Stimulated activated memory B cell treated with anti-CD40 and anti-IgM and Interleukin-4, amounts not matched to agents 10 μg/mL and 1 μg/mL and 100 μg/mL, for 72 hours (primary cell): Measurements from ENCODE around the gene TMEM115.
A peak's percentile ranks its signal among the peaks of the same experiment; 100 is the strongest.
"Not testable (repeated sequence)": the region's sequence is repeated elsewhere in the genome, so short reads cannot be mapped to it uniquely, and the experiment has no call there.

ENCODE experiments used
- ATAC-seq: fragments of 150-1000 bp; cut with Tn5 transposase; 2 replicates; pipeline ENCODE4 v1.10.0; 2021
- H3K27ac Mint-ChIP-seq: one replicate; pipeline ENCODE4 v1.8.0; 2022; ENCODE audit warnings: mild to moderate bottlenecking, mixed read lengths
- H3K27me3 Mint-ChIP-seq: one replicate; pipeline ENCODE4 v1.8.0; 2022; ENCODE audit warnings: mixed read lengths
- H3K36me3 Mint-ChIP-seq: one replicate; pipeline ENCODE4 v1.8.0; 2022; ENCODE audit warnings: mixed read lengths
- H3K4me1 Mint-ChIP-seq: one replicate; pipeline ENCODE4 v1.8.0; 2022; ENCODE audit warnings: mixed read lengths
- H3K4me3 Mint-ChIP-seq: one replicate; pipeline ENCODE4 v1.8.0; 2022; ENCODE audit warnings: mild to moderate bottlenecking, moderate library complexity, mixed read lengths
- H3K9me3 Mint-ChIP-seq: one replicate; pipeline ENCODE4 v1.8.0; 2022; ENCODE audit warnings: mixed read lengths

The TMEM115 gene

GRCh38 chr3:50321336-50322114, 37.8 kb downstream of the TMEM115 start:
- ATAC-seq, result peak; percentile 90
- Mint-ChIP-seq H3K36me3 (peaks cover 17% of the 10 kb centered on the region), H3K27me3 (no peaks in the 10 kb centered on the region), H3K4me1 (peaks cover 78% of the 10 kb centered on the region), H3K4me3 (peak overlapping the region; percentile 82), H3K9me3 (no peaks in the 10 kb centered on the region), H3K27ac (peak overlapping the region; percentile 97)

- Mint-ChIP-seq H3K36me3 (peaks cover 21% of the 10 kb centered on the region), H3K4me1 (peaks cover 78% of the 10 kb centered on the region), H3K27me3 (no peaks in the 10 kb centered on the region), H3K4me3 (peak overlapping the region; percentile 77), H3K9me3 (no peaks in the 10 kb centered on the region), H3K27ac (peak overlapping the region; percentile 97)
- ATAC-seq, result peak; percentile 82
Observed at GRCh38 chr3:50320853-50321335, 38.4 kb downstream of the TMEM115 start.

GRCh38 chr3:50319894-50320625, 39.3 kb downstream of the TMEM115 start:
- Mint-ChIP-seq H3K4me3 (peak overlapping the region; percentile 77), H3K9me3 (no peaks in the 10 kb centered on the region), H3K27ac (peak overlapping the region; percentile 97), H3K27me3 (no peaks in the 10 kb centered on the region), H3K4me1 (peaks cover 77% of the 10 kb centered on the region), H3K36me3 (peaks cover 16% of the 10 kb centered on the region)
- ATAC-seq, result no peak

- ATAC-seq, result no peak
- Mint-ChIP-seq H3K4me3 (peak overlapping the region; percentile 17), H3K4me1 (peaks cover 72% of the 10 kb centered on the region), H3K9me3 (no peaks in the 10 kb centered on the region), H3K27ac (no peak overlapping the region), H3K27me3 (no peaks in the 10 kb centered on the region), H3K36me3 (peaks cover 9% of the 10 kb centered on the region)
Observed at GRCh38 chr3:50319181-50319893, 40.0 kb downstream of the TMEM115 start.

GRCh38 chr3:50318615-50319014, 40.7 kb downstream of the TMEM115 start:
- H3K4me1 Mint-ChIP-seq, result peaks cover 67% of the 10 kb centered on the region
- no peak for ATAC-seq
- no peaks in the 10 kb centered on the region for H3K9me3 Mint-ChIP-seq
- no peaks in the 10 kb centered on the region for H3K27me3 Mint-ChIP-seq
- H3K4me3 Mint-ChIP-seq, result no peak overlapping the region
- peaks cover 8% of the 10 kb centered on the region for H3K36me3 Mint-ChIP-seq
- H3K27ac Mint-ChIP-seq, result no peak overlapping the region

- ATAC-seq, result no peak
- no peak overlapping the region for H3K27ac Mint-ChIP-seq
- H3K36me3 Mint-ChIP-seq, result peaks cover 8% of the 10 kb centered on the region
- H3K27me3 Mint-ChIP-seq, result no peaks in the 10 kb centered on the region
- H3K4me3 Mint-ChIP-seq, result no peak overlapping the region
- H3K4me1 Mint-ChIP-seq, result peaks cover 62% of the 10 kb centered on the region
- H3K9me3 Mint-ChIP-seq, result no peaks in the 10 kb centered on the region
Observed at GRCh38 chr3:50318163-50318562, 41.2 kb downstream of the TMEM115 start.

GRCh38 chr3:50317300-50317699, 42.0 kb downstream of the TMEM115 start:
- H3K27me3 Mint-ChIP-seq, result no peaks in the 10 kb centered on the region
- no peak for ATAC-seq
- H3K36me3 Mint-ChIP-seq, result peaks cover 8% of the 10 kb centered on the region
- no peaks in the 10 kb centered on the region for H3K9me3 Mint-ChIP-seq
- H3K4me1 Mint-ChIP-seq, result peaks cover 54% of the 10 kb centered on the region
- no peak overlapping the region for H3K4me3 Mint-ChIP-seq
- H3K27ac Mint-ChIP-seq, result peak overlapping the region; percentile 88

GRCh38 chr3:50316657-50317242, 42.6 kb downstream of the TMEM115 start:
- Mint-ChIP-seq H3K9me3 (no peaks in the 10 kb centered on the region), H3K4me3 (peak overlapping the region; percentile 62), H3K27me3 (no peaks in the 10 kb centered on the region), H3K36me3 (peaks cover 8% of the 10 kb centered on the region), H3K4me1 (peaks cover 52% of the 10 kb centered on the region), H3K27ac (peak overlapping the region; percentile 88)
- peak; percentile 63 for ATAC-seq

- H3K4me1 Mint-ChIP-seq, result peaks cover 42% of the 10 kb centered on the region
- no peaks in the 10 kb centered on the region for H3K27me3 Mint-ChIP-seq
- peak overlapping the region; percentile 14 for H3K27ac Mint-ChIP-seq
- H3K36me3 Mint-ChIP-seq, result peaks cover 8% of the 10 kb centered on the region
- ATAC-seq, result no peak
- H3K4me3 Mint-ChIP-seq, result no peak overlapping the region
- no peaks in the 10 kb centered on the region for H3K9me3 Mint-ChIP-seq
Observed at GRCh38 chr3:50314816-50315215, 44.5 kb downstream of the TMEM115 start.

GRCh38 chr3:50314342-50314741, 45.0 kb downstream of the TMEM115 start:
- no peaks in the 10 kb centered on the region for H3K9me3 Mint-ChIP-seq
- peaks cover 38% of the 10 kb centered on the region for H3K4me1 Mint-ChIP-seq
- H3K27ac Mint-ChIP-seq, result peak overlapping the region; percentile 14
- H3K36me3 Mint-ChIP-seq, result peaks cover 8% of the 10 kb centered on the region
- H3K4me3 Mint-ChIP-seq, result no peak overlapping the region
- no peak for ATAC-seq
- no peaks in the 10 kb centered on the region for H3K27me3 Mint-ChIP-seq

GRCh38 chr3:50312041-50312440, 47.3 kb downstream of the TMEM115 start:
- H3K9me3 Mint-ChIP-seq, H3K4me3 Mint-ChIP-seq, H3K27ac Mint-ChIP-seq, H3K27me3 Mint-ChIP-seq, H3K36me3 Mint-ChIP-seq, ATAC-seq: not testable (repeated sequence)
- H3K4me1 Mint-ChIP-seq, result peaks cover 18% of the 10 kb centered on the region
